Placental pericyte (primary cell): ENCODE results near the gene PRKRA. TPM values are rescaled to one million over a fixed set of nuclear protein-coding genes. Genes with fewer than 3 reads are reported as not detected.

ENCODE experiments used
- total RNA-seq: library from RNA; depleted of rRNA; stranded (reverse); fragments of >200 nt; gene quantifications from 2 replicates; pipeline ENCODE4 v1.2.3, GENCODE V29; 2012

Gene PRKRA
- total RNA-seq, result 46.2 and 52.0 TPM in 2 replicates

DNA sequence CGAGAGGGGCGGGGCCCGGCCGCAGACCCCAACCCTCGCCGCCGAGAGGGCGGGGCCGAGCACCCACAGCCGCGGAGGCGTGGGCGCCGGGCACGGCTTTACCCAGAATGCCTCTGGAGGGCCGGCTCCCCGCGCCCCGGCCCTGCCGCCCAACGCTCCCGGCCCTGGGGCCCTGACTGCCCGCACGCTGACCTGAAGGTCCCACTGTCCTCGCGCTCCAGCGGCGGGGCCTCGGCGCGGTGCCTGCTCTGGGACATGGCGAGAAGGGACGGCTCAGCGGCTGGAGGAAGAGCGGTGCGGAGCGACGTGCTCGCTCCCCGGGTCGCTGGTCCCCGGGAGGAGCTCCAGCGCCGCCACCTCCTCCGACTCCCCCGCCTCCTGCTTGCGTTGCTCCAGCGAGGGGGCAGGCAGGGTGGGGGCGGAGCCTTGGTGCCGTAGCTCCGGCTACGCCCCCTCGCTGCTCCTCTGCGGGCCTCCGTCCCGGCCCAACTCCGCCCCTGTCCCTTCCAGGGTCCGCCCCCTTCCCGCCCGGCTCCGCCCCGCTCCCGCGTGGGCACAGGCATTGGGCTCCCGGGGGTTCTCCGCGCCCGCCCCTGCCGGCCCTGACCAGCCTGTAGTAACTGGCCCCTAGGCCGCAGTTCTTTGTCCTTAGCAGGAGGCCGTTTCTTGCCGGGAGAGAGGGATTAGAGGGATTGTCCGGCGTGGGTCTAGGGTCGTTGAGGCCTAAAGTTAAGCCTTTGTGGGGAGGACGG is at the start of gene PRKRA, which contains the start of gene PJVK:
Gene PRKRA (minus strand): TSS at position 402 of the 752 bp plus-strand sequence. CDS start 145 bp downstream, at position 257.
Gene PJVK (plus strand): TSS at position 605 of the 752 bp plus-strand sequence. CDS start 2,032 bp downstream, outside the sequence.

GRCh38 chr2:178480227-178481181 is 29.5 kb upstream of the PRKRA start, which contains the start of gene PLEKHA3:
PLEKHA3 (plus strand) TSS chr2:178480457; CDS start chr2:178480870, 413 bp downstream.

GRCh38 chr2:178478439-178479274 is 27.7 kb upstream of the PRKRA start, which contains the start of gene FKBP7:
FKBP7 (minus strand) TSS chr2:178478600; CDS start chr2:178478499, 101 bp downstream.

Other genes with a start within 250 kb of the PRKRA start
- 0.72 and 1.5 TPM in 2 replicates for gene PJVK, start 203 bp upstream of the PRKRA start, total RNA-seq
- gene FKBP7, start 27.4 kb upstream of the PRKRA start, total RNA-seq, result 19.6 and 25.4 TPM in 2 replicates
- 7.4 and 9.4 TPM in 2 replicates for gene PLEKHA3, start 29.3 kb upstream of the PRKRA start, total RNA-seq